Measurements from ENCODE around the gene MCRS1. TPM values are rescaled to one million over a fixed set of nuclear protein-coding genes. Genes with fewer than 3 reads are reported as not detected.

MCRS1 gene
- total RNA-seq, 1 donor from 2014 or later: 41.8 TPM

DNA sequence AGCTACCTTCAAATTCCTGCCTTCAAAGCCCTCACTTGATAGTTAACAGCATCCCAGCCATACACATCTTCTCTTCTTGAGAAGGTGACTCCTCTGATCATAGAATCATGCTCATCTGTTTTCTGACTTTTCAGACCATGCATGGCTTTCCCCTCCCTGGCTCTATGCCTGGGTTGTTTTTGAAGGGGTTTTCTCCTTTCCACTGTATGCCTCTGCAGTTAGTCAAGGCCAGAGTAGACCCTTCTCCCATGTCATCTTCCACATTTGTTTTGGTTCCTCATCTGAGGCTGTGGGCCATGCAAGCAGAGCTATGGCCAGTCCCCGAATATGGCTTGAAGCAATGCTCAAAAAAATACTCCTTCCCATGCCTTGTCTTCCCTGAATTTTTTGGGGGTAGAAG lies 14.3 kb upstream of the MCRS1 start:
- ATAC-seq: no peak

DNA sequence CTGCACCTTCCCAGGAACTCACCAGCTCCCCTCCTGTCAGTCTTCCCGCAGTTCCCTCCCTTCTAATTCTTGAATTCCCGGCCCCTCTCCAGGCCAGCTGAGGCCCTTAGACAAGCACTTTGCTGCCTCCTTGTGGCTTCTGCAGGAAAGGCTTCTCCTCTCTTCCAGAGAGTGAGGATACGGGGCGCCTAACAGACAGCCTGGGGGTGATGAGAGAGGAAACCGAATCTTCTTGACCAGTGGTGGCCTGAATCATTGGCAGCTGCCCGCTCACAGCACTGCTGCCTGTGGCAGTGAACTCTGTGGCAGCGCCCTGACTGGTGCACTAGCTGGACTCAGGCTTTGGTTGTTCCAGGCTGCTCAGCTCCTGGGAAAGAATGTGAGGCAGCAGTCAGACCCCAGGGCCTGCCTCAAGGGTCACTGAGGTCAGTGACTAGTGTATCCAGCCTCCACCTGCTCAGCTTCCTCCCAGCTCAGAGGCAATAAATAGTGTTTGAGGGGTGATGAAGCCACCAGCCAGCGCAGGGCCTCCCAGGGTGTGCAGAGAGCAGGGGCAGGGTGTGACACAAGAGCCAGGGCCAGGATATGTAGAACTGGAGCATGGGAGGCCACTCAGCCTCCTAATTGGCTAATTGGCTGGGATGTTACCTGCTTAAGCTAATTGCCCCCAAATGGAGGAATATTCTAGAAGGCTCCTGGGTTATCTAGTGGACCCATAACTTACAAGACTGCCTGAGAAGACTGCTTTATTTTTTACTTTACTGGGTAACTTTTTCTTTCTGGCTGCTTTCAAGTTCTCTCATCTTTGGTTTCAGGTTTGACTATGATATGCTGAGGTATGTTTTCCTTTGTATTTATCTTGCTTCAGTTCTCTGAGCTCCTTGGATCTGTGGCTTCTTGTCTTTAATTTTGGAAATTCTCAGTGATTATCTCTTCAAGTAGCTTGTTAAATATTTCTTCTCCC lies 12.9 kb upstream of the MCRS1 start:
- ATAC-seq: peak; percentile 78

DNA sequence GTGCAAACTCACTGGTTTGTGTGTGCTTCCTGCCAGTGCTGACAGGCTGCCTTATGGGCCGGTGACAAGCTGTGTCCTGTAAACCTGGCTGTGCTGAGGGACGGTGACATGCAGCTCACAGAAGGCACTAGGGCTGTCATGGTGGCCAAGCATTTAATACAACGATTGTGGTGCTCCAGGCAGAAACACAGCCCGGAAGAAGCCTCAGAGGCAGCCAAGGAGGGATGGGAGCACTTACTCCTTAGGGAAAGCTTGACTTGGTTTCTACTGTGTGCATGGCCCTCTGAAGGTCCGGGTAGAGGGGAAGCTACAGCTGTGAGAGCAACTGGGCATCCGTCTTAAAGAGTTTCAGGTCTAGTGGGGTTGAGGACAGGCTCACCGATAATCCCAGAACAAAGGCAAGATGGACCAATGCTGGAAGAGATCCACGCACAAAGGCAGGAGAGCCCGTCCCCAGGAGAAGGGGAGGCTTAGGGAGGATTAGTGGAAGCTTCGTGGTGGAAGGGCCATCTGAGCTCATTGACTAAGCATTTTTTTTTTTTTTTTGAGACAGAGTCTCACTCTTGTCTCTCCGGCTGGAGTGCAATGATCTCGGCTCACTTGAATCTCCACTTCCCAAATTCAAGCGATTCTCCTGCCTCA lies 10.7 kb upstream of the MCRS1 start:
- no peak for ATAC-seq

GRCh38 chr12:49577589-49578315 lies 9.8 kb upstream of the MCRS1 start:
- no peak for ATAC-seq

DNA sequence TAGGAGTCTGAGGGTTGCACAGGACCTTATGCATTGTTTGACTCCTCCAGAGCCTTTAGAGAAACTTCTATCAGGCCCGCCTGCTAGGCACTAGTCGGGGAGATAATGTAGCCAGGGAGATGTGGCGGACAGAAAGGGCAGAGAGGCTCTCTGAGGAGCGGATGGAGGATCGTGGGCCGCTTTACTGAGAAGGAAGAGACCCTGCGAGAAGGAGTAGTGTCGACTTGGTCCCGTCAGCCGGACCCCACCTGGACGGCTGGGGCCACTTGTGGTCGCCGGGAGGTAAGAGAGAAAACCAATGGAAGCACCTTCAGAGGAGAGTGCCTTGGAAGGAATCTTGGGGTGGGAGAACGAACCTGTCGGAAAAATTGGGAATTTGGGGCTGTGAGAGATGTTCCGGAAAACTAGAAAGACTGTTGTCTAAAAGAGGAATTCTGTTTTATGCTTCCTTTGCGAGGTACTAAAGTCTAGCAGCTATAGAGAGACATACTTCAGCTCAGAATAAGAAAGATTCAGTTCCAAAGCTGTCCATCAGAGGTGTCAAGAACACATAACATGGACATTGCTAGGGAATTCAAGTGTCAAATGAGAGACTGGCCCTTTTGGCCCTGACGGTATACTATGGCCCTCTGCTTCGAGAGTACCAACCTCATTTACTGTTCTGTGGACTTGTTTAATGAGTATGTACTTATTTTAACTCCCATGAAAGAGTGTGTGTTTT lies 660 bp upstream of the MCRS1 start:
- peak; percentile 12 for ATAC-seq

GRCh38 chr12:49567302-49567610 lies 686 bp downstream of the MCRS1 start:
- peak; percentile 35 for ATAC-seq

GRCh38 chr12:49566361-49566760 lies 1.6 kb downstream of the MCRS1 start:
- ATAC-seq: no peak

DNA sequence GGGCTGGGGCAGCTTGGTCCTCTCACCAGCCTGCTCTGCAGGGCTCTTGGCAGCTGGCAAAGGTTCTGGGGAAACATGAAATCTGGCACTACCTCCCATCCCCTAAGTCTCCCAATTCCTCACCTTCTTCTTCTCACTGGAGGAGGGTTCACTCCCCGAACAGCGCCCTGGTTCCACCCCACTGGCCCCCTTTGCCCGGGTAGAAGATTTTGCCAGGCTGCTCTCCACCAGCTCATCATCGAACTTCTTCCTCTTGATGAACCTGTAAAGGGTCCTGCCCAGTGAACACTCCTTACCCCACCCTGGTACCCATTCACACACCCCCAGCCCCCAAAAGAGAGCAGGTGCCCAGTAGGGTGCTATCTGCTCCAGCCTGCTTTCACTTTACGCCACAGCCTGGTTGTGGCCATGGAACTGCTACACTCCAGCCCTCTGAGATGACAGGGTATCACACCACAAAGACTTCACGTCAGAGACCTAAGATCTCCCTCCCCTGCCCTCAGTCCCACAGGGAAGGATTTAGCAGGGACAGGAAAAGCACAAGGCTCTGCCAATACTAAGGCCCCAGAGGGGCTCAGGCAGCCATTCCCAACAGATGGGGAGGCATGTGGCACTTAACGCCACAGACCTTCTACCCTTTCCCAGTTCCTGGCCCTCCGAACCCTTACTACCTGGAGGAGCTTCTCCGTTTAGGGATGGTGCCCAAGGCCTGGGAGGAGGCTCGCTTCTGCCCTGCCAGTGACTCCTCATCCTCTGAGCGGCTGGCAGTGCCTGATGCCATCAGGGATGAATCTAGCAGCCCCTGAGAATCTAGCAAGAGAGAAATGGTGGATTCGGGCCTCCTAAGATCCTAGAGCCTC lies 2.3 kb downstream of the MCRS1 start:
- no peak for ATAC-seq

DNA sequence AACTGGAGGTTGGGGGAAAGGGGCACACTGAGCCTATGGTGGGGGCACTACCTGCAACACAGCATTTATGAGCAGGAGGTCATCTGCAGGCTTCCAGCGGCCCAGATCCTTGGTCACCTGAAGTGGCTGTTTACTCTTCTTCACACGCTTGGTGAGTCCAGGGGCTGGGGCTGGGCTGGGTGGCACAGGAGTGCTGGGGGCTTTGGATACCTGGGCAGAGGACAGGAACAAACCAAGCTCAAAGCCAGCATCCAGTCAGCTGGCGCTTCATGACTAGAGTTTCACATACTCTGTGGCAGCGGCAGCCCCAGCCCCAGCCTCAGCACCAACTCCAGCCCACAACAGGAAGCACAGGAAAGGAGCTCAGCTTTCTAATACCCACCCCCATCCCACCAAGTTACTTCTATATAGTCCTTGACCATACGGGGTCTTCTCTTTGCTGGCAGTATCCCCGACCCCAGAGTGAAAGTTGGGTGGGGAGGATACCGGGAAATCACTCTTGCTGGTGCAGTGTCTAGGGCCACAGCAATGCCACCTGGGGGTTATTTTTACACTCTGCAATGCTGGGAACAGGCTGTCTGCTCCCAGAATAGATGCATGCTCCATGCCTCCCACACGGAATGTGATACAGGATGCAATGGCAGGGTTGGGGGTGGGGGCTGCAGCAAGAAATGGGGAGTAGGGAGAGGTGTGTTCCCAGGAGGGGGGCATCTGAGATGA lies 3.1 kb downstream of the MCRS1 start:
- ATAC-seq: no peak

DNA sequence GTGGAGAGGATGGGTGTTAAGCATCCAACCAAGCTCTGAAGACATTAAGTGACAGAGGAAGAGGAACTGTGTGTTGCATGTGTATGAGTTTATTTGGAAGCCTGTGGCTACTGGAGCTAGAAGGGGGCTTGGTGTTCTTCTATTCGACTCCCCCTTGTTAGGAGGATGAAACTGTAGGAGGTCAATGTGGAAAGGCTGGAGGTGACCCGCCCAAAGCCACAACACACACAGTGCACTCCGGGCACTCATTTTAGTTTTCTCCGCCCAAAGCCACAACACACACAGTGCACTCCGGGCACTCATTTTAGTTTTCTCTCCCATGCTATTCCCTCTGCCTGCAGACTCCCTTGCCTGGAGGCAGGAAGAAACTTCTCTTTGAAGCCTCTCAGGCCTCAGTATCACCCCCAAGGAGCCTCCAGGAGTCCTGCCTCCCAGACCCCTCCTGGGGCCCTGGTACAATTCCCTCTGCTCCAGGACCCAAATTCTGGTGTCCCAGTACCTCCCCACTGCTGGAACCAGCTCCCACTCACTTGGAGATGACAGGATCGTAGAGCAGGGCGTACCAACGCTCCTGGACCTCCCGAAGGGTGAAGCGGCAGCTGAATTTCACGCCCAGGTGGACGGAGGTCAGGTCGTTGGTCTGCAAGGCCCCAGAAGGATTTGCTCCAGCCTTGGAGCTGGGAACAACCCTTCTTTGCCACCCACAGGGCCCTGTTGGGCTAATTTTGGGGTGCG lies 3.8 kb downstream of the MCRS1 start:
- ATAC-seq: no peak

DNA sequence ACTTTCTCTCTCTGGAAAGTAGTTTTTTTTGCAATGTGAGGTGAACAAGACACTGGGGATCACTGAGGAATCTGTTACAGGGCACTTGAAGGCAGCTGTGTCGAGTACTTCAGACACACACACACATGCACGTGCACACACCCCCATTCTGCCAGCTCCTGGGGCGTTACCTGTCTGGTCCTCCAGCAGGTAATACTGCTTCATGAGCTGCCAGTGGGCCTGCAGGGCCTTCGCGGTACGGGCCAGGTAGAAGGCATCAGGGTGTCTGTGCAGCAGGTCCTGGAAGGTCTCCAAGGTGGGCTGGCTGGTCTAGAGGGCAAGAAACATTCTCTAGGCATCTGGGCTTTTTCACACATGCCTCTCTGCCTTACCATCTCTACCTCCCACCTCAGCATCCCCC lies 5.1 kb downstream of the MCRS1 start:
- no peak for ATAC-seq

- no peak for ATAC-seq
Measured at GRCh38 chr12:49562233-49562632, 5.7 kb downstream of the MCRS1 start.

GRCh38 chr12:49560695-49561094 lies 7.2 kb downstream of the MCRS1 start:
- no peak for ATAC-seq

GRCh38 chr12:49559011-49559675 lies 8.8 kb downstream of the MCRS1 start:
- no peak for ATAC-seq

DNA sequence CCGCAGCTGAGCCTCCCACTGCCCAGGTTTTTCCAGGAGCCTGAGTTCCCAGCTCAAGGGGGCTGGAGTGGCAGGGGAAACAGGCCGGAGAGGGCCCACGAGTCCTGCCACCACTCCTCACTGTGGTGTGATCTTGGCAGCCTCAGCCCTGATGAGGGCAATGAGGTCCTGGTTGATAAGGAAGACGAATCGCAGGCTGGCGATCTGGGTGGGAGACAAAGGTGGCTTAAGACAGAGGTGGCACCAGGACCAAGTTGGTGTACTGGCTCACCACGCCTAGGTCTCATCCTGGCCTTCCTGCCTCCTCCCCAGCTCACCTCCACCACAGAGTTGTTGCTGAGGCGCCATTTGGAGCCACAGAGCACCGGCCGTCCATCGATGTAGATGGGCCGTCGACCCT lies 9.4 kb downstream of the MCRS1 start:
- no peak for ATAC-seq

- ATAC-seq: no peak
Measured at GRCh38 chr12:49557917-49558215, 10.1 kb downstream of the MCRS1 start.

GRCh38 chr12:49557187-49557916 lies 10.6 kb downstream of the MCRS1 start:
- ATAC-seq: peak; percentile 4

- ATAC-seq: no peak
Measured at GRCh38 chr12:49556391-49557186, 11.4 kb downstream of the MCRS1 start.

Data from esophagus mucosa (tissue), 1 donor.